GM19324 (cell line): ENCODE results near the gene PACS1.
A peak's percentile ranks its signal among the peaks of the same experiment; 100 is the strongest.

Experiments used
- ATAC-seq: cut with Tn5 transposase; IDR thresholded peaks from one replicate; pipeline ENCODE4 v1.9.1; 2021; ENCODE audit warnings: mild to moderate bottlenecking, moderate library complexity; ENCODE audit not compliant: unreplicated experiment, low FRiP score

PACS1 gene

DNA sequence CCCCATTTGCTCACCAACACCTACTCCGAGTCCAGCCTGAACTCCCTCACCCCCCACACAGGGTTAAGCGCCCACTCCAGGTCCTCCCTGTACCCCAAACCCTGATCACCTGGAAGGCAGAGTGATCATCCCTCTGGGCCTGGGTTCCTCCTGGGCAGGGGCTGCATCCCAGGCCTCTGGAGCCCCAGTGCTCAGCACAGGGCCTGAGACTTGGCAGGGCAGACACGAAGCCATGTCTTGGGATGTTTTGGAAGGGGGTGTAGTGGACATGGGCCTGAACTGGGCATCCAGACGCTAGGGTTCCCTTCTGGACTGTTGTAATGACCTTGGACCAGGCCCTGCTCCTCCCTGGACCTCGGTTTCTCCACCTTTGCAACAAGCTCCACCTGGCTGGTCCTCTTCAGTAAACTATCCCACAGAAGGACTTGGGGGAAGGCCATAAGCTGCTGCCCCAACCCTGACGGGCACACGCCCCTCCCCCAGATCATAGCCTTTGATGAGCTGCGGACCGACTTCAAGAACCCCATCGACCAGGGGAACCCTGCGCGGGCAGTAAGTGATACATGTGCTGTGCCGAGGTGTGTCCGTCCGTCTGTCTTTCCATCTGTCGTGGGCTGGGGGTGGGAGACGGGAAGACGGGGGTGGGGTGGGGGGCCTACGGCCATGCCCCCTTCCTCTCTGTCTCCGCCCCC, 211.8 kb downstream of the PACS1 start:
- ATAC-seq = no peak

- ATAC-seq = peak; percentile 76
These were observed 212.7 kb downstream of the PACS1 start for GRCh38 chr11:66282468-66283455.

- ATAC-seq = no peak
These were observed 213.5 kb downstream of the PACS1 start for GRCh38 chr11:66283461-66284105.

DNA sequence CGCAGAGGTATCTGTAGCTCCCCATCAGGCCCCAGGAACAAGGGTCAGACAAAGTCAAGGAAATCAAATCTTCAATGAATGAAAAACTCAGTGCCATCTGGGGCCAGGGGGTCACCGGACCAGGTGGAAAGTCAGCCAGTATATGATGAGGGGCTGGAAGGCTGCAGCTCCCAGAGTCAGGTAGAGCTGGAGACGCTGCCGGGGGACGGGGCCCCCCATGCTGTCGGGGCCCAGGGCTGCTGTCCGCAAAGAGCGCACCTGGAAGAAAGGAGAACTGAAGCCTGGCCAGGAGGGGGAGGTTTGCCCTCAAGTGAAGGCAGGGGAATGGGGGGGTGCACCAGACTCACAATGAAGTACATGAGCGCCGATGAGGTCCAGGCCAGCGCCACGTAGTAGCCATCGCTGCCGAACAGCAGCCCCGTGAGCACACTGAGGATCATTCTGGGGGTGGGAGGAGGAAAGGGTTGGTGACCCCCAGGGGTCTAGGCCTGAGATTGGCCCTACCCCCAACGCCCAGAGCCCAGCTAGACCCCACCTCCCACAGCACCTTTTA, 214.5 kb downstream of the PACS1 start:
- no peak for ATAC-seq

GRCh38 chr11:66285250-66285947, 215.3 kb downstream of the PACS1 start:
- no peak for ATAC-seq

DNA sequence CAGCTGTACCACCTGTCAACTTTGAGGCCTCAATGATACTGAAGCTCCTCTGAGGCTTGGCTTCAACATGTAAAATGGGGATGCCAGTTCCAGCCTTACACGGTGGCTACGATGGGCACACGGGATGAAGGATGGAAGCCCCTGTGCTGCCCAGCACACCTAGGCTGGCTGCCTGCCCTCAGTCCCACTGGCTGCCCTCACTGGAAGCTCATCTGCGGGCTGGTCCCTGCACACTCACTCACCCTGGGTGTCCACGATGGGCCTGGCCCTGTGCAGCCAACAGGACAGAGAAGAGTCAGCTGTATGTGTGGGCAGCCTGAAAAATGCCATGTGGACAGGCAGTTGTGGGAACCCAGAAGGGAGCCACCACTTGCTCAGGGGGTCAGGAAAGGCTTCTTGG, 216.6 kb downstream of the PACS1 start:
- ATAC-seq = no peak

DNA sequence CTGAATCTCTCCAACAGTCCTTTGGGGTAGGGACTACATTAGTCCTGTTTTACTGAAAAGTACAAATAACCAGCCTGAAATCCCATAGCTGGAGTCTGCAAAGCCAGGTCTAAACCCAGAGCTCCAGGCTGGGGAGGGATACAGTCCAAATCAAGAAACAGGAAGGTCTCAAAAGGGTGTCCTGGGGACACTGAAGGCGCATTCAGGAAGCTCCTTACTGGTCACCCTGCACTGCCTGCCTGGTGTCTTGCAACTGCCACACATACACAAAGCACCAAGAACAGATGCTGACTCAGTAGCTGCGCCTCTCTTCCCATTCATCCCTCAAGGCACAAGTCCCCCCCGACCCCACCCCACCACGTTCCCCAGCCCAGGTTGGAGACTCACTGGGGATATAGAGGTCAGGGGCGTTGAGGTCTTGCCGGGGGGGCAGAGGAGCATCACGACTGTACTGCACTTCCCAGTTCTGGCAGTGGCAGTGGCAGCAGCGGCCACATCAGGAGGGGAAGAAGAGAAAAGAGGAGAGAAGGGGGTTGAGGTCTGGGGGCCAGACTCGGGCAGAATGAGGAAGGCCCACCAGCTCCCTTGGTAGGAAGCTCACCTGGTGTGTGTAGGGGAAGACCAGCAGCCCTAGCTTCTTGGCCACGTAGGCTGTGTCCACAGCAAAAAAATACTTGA, 217.3 kb downstream of the PACS1 start:
- ATAC-seq = no peak

DNA sequence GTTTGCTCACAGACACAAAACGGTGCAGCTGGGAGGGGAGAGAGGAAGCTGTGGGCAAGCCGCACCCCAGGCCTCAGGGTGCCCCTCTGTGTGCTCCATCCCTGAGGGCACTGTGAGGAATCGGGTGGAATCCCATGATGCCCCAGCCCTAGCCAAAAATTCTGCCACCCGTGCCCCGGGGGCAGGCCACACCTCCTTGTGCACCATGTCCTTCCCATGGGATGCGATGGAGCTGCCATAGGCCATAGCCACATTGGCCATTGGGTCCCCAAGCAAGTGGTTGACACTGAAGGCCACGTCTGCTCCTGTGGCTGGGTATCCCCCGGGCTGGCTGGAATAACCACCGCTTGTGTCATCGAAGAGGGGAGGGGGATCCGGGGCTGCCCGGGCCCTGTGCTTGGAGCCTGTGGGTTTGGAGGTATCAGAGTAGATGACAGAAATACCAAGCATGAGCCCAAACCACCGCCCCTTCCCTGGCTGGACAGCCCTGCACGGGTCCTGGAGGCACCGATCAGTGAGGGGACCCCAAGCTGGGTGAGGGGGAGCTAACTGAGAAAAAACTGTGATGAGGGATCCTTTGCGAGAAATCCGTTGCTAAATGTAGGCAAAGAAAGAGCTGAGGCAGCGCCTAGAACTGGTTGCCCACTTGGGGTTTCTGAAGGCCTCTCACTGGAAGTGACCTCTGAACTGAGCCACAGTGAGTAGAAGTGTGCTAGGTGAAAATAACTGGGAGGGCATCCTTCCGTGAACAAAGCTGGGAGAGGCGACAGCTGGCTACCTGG, 218.0 kb downstream of the PACS1 start:
- no peak for ATAC-seq

- ATAC-seq = peak; percentile 91
These were observed 218.8 kb downstream of the PACS1 start, which contains the start of gene YIF1A for GRCh38 chr11:66288671-66289547. YIF1A (minus strand) TSS chr11:66289143; CDS start chr11:66288985, 158 bp downstream.

DNA sequence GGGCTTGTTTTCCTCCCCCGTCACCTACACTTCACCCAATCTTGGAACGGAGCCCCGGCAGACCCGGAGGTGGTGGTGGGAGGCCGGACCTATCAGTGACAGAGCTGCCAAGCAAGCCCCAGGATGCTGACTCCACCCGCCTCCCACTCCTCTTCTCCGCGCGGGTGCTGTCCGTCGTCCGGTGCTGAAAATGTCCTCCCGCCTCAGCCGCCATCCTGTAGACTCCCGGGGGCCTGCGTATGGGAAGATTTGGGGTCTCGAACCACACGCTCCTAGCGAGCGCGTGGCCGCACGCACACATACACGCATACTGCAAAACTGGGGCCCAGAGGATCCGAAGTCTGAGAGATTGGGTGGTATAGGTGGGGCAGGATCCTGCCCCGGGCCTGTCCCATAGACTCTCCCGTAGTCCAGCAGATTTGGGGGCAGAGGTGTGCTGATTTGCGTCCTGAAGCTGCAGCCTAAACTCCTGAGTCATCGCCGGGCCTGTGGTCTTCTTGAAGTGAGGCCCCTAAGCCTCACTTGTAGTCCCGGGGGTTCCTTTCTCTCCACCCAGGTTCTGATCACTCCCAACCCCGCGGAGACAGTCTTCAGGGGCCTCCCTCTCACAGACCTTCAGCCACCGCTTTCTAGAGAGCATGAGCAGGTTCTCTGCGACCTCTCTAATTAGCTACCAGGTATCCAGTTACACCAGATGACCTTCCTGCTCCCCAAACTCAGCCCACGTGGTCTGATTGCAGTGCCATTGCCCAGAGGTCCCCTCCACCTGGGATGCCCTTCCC, 219.7 kb downstream of the PACS1 start:
- ATAC-seq = peak; percentile 34

DNA sequence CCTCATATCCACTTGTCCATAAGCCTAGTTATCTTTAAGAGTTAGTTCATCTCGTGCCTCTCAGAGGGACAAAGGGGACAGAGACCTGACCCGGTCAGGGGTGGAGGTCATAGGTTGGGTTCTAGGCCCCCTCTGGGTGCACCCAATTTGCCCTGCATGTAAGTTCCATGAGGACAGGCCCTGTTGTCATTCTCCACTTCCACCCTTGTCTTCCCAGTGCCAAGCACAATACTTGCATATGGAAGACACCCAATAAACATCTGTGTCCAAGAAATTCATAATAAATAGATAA, 220.2 kb downstream of the PACS1 start:
- ATAC-seq = no peak

GRCh38 chr11:66291303-66291705, 221.2 kb downstream of the PACS1 start:
- no peak for ATAC-seq

DNA sequence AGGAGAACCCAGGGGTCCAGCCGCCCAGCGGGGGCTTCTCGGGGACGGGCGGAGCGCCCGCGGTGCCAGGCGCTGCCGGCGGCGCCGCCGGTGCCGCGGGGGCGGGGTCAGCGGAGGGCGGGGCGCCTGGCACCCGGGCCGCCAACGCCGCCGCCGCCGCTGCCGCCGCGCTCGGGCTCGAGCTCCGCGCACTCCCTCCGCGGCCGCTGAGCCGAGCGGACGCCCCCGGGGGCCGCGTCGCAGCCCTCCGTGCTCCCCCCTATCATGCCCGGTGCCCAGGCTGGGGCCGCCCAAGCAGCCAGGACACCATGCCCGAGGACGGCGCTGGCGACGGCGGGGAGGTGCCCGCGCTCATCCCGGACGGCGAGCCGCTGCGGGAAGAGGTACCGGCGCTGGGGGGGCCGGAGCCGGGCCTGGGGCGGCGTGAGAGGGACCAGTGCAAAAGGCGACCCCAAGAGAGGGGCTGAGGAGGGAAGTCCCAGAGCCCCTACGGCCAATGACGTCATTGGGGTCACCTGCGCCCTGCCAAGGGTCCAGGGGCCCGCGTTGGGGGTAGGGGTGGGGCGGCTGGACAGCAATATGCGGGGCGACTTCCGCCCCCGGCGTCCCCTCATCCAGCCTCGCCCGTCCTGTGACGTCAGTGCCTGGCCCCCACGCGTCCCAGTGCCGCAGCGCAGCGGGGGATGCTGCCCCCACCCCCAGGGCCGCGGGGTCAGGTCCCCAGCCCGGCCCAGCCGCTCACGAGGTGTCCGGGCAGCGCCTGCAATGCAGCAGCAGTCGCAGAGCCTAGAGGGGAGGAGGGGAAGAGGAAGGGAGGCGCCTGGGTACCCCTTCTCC, 221.9 kb downstream of the PACS1 start, which contains the start of gene TMEM151A:
Gene TMEM151A, plus strand, starts transcription at position 189 of the 837 bp plus-strand sequence. Its CDS starts 120 bp downstream, at position 309.
- no peak for ATAC-seq

GRCh38 chr11:66292543-66293332, 222.7 kb downstream of the PACS1 start:
- ATAC-seq = no peak

DNA sequence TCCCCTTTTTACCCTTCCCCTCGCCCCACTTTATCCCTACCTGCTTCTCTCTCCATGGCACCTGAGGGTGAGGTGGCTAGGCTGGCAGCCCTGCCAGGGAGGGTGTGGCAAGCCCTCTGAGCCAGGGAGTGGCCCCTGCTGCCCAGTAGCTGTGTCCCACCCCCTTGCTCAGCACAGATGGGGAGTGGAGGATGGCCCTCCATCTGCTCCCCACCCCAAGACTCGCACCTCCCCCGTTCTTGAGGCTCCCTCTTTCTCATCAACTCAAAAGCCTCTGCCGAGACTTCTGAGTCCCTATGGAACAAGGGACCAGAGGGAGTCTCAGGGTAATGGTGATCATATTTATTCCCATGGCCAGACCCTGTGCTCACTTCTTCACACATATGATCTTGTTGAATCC, 223.3 kb downstream of the PACS1 start:
- ATAC-seq = no peak
